NCI-H345 treated with DMSO at 0.1 percent for 48 hours (cell line): Measurements from ENCODE around the gene UNC93A.
"Not testable (repeated sequence)": the region's sequence is repeated elsewhere in the genome, so short reads cannot be mapped to it uniquely, and the experiment has no call there.

ENCODE experiments used
- DNase-seq: peaks from one replicate; lab custom pipeline; 2025; ENCODE audit not compliant: unreplicated experiment; lab: John Stamatoyannopoulos, UW

Gene UNC93A

DNA sequence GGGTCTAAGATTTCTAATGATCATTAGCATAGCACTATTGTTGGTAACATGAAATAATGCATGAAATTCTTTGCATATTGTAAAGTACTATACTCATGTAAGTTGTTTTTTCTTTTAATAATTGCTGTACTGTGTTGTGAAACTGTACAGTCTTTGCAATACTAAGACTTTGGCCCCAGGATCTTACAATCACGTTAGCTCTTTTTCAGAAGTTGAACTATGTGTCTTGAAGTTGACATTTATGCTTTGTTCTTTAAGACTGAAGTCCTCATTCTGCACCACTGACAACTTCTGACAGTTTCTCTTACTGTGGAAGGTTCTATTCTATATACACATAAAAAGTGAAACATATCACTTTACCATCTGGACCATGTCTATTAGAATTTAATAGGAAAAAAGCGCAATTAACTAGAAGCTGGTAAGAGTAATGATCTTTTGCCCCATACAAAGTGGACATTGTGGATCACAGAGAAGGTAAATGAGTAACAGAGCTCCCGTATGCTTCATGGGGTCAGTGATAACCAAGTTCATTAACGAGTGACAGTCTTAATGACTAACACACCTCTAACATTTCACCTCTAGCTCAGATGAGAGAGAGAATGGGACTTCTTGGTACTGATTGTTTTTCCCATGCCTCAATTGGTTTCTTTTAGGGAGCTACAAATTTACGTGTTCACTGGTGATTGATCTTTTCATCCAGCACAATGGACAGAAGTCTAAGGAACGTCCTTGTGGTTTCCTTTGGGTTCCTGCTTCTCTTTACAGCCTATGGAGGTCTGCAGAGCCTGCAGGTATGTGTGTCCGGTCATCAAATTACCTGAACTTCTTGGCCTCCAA lies at the start of gene UNC93A:
Gene UNC93A (plus strand): TSS at position 530 of the 837 bp plus-strand sequence. CDS start 175 bp downstream, at position 705.
- no peak for DNase-seq

GRCh38 chr6:167241321-167242134 lies 49.6 kb upstream of the UNC93A start:
- peak; percentile 30 for DNase-seq

DNA sequence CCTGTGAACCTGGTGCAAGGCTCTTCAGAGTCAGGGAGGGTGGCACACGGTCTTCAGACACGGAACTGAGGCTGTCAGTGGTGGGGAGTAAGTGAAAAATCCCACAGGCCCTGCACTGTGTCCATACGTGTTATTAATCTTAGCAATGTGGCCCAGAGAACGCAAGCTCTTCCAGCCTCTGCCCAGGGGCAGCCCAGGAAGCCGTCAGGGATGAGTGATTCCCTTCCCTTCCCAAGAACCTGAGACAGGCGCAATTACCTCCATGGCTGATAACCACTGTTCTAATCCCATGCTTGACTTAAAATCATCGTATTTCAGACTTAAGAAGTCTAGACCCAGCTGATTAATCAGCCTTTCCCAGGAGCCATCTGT lies 49.0 kb upstream of the UNC93A start:
- DNase-seq, result not testable (repeated sequence)

- not testable (repeated sequence) for DNase-seq
Observed at GRCh38 chr6:167242511-167243051, 48.5 kb upstream of the UNC93A start.

DNA sequence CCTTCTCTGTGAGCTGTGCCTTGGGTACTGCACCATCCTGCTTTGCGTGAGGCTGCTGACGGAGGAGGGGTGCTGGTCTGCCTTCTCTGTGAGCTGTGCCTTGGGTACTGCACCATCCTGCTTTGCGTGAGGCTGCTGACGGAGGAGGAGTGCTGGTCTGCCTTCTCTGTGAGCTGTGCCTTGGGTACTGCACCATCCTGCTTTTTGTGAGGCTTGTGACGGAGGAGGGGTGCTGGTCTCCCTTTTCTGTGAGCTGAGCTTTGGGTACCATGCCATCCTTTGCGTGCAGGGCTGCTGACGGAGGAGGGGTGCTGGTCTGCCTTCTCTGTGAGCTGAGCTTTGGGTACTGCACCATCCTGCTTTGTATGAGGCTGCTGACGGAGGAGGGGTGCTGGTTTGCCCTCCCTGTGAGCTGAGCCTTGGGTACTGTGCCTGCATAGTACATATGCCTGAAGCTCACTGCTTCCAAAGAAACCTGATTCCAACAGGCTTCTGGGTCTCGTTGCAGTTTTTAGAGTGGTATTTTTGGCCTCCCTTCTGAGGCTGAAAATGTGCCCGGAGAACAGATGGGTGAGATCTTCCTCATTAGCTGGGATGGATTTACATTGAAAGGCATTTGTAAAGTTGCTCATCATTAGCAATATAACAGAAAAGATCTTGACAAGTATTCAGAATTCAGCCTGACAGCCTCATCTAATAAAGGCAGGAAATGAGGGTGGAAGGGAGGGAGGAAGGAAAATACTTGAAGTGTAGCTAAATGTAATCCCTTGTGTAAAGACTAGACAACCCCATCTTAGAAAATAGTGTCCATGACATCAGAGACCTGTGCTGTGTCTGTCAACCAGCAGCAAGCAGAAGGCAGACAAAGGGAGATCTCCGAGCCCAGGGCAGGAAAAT lies 46.8 kb upstream of the UNC93A start:
- DNase-seq, result no peak

GRCh38 chr6:167244991-167245390 lies 46.1 kb upstream of the UNC93A start:
- no peak for DNase-seq

- no peak for DNase-seq
Observed at GRCh38 chr6:167245591-167245990, 45.5 kb upstream of the UNC93A start.

DNA sequence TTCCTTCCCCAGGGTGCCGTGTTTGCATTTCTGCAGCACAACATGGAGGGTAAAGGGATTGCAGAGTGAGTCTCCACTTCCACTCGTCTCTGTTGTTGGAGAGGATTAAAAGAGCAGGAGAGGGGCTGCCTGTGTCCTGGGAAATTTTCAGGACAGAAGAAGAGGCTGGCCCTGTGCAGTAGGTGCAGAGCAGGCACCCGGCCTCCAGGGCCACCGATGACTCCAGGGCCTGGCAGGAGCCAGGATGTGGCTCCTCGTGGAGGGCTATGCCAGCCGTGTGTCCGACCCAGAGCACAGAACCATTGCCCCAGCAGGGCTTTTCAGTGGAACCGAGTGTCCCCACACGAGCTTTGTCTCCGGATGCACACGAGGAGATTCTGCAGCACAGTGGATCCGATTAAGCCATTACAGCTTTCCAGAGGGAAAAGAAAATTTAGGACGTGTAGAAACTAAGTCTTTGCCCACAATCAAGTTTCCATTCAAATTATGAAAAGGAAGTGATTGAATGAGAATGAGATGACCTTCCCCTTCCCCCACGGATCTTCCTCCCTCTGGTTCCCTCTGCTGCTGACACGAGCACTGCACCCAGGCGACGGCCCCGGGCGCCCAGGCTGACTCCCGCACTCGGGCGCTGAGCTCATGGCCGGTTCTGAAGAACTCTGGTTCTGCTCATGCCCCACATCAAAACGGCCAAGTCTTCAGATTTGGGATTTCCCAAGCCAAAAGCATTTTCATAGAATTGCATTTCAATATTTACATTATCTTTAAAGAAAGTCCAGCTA lies 43.1 kb upstream of the UNC93A start:
- DNase-seq, result no peak

DNA sequence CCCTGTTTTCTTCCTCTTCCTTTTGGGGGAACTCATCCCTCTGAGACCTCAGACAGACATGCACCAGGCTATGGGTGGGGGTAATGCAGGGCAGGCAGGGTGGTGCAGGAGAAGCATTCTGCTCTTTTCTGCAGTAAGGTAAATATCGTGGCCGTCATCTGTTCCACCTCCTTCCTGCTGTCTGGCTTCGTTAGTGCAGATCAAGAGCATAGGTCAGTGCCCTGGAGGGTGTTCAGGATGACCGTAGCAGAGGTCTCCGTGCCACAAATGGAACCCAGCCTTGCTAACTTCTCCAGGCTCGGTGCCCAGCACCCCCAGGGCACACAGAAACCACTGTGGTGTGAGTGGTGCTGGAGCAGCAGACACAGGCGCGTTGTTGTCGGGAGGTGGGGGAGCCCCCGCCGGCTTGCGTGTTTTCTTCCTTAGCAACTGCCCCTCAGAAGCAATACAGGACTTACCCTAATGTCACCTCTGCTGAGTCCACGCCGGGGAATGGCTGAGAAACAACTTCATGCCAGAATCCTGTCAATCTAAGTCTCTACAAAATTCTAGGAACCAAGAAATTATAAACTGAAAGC lies 42.1 kb upstream of the UNC93A start:
- not testable (repeated sequence) for DNase-seq

GRCh38 chr6:167252271-167252670 lies 38.8 kb upstream of the UNC93A start:
- no peak for DNase-seq

DNA sequence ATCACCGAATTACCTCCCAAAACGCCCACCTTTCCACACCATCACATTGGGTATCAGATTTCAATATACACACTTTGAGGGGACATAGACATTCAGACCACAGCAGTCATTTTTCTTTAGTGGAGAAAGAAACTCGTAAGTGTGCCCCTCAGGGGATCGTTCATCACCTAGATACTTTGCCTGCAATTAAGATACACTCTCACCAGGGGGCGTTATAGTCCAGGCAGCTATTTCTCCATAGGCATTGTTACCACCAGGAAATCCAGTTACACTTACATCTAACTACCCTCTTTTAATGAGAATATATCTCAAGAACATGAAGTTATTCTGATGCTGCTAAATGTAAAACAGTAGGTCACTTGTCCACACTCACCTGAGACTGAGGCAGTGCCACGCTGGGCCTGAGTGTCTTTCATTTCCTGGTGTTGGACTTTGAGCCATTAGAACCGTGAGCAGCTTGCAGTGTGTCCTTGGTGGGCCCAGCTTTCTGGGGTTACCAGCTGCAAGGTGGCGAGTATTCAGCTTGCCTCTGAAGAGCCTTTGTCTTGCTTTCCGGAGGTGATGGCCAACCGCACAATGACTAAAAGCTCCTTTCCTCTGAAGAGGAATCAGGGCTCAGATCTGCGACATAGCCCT lies 35.1 kb upstream of the UNC93A start:
- no peak for DNase-seq

DNA sequence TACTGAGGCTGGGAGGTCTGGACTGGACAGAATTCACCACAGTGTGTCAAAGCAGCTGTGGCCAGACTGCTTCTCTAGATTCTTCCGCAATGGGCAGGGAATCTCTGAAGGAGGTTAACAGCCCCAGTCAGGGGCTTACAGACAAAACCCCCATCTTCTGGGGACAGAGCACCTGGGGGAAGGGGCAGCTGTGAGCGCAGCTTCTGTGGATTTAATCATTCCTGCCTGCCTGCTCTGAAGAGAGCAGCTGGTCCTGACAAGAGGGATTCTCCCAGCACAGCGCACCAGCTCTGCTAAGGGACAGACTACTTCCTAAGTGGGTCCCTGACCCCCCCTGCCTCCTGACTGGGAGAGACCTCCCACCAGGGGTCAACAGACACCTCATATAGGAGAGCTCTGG lies 32.5 kb upstream of the UNC93A start:
- DNase-seq, result no peak

DNA sequence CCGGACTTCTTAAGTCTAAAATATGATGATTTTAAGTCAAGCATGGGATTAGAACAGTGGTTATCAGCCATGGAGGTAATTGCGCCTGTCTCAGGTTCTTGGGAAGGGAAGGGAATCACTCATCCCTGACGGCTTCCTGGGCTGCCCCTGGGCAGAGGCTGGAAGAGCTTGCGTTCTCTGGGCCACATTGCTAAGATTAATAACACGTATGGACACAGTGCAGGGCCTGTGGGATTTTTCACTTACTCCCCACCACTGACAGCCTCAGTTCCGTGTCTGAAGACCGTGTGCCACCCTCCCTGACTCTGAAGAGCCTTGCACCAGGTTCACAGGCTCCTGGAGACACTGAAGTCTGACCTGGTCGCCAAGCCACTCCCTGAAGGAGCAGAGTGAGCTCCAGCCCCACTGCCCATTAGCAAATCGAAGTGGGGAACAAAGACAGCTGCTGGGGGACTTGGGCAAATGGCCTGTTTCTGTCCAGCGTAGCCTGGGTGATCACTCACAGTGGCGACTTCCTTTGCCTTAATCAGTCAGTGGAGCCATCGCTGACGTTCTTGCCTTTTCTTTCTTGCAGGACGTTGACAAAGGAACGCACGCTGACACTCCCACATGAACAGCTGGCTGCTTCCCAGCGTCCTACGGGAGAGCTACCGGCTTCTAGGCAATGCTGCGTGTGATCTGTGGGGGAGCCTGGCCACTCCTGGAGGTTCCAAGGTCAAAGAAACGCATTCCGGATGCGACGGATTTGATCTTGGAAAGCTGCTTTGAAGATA lies 24.9 kb upstream of the UNC93A start:
- DNase-seq, result not testable (repeated sequence)

- DNase-seq, result no peak
Observed at GRCh38 chr6:167266830-167267555, 24.1 kb upstream of the UNC93A start.

- DNase-seq, result not testable (repeated sequence)
Observed at GRCh38 chr6:167267556-167267898, 23.6 kb upstream of the UNC93A start.

- no peak for DNase-seq
Observed at GRCh38 chr6:167267921-167268401, 23.2 kb upstream of the UNC93A start.

GRCh38 chr6:167268683-167269280 lies 22.3 kb upstream of the UNC93A start:
- no peak for DNase-seq
